Ecto neural progenitor cell (in vitro differentiated cells): ENCODE results near the gene PHACTR4.
"Not testable (repeated sequence)": the region's sequence is repeated elsewhere in the genome, so short reads cannot be mapped to it uniquely, and the experiment has no call there.

Source experiments
- DNase-seq: peaks from one replicate; pipeline ENCODE4 v3.0.0-alpha.2; 2018; ENCODE audit warnings: low spot score

PHACTR4 gene

GRCh38 chr1:28525002-28525642, 155.6 kb downstream of the PHACTR4 start:
- DNase-seq, result not testable (repeated sequence)

DNA sequence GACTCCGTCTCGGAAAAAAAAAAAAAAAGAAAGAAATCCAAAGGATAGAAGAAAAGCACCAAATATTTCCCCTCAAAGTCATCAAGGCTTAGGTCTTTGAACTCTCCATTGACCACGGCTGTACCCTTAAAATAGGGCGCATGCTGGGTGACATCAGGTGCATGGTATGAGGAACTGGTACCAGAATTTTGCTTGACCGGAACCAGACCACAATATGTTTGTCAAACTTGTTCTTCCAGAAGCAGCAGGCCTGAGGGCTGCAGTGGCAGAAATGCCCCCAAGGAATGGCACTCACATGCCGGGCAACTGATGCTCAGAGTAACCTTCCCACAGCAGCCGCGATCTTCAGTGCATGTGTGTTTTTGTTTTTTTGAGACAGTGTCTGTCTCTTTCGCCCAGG, 157.3 kb downstream of the PHACTR4 start:
- no peak for DNase-seq

DNA sequence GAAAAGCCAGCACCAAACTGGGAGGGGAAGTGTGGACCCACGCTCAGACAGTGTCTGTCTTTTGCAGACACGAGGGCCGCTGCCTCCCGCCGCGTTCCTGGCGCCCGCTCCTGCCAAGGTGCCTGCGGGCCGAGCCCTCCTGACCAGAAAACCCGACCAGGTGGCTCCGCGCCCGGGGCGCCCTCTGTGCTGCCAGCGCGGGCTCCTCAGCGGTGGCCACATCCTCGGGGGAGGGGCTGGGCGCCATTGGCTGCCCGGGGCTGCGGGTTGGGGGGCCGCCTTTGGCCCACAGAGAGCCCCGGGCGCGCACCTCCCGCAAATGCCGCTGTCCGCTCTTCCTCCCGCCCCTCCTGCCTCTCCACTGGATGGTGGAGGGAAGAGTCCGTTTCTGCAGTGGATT, 160.9 kb downstream of the PHACTR4 start:
- no peak for DNase-seq

- DNase-seq, result no peak
Measured at GRCh38 chr1:28534671-28535070, 165.1 kb downstream of the PHACTR4 start.

GRCh38 chr1:28535180-28535579, 165.6 kb downstream of the PHACTR4 start:
- DNase-seq, result no peak

GRCh38 chr1:28537457-28538199, 168.1 kb downstream of the PHACTR4 start:
- no peak for DNase-seq

DNA sequence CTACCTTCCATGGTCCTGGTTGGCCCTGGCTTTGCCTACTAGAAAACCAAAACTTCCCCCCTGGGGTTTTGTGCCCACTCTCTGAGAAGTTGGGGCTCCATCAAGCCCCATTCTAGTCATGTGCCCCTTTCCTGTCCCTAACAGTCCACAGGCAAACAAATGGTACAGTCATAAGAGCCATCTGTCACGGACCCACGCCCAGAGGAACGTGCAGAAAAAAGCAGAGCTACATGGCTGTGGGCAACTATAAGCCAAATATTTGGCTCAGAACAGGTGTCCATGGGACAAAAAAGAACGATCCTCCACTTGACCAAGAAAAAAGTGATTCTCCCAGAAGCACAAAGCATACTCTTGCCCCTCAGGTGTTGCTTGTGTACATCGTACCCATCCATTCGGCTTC, 168.7 kb downstream of the PHACTR4 start:
- DNase-seq, result no peak

- no peak for DNase-seq
Measured at GRCh38 chr1:28540651-28541050, 171.1 kb downstream of the PHACTR4 start.

DNA sequence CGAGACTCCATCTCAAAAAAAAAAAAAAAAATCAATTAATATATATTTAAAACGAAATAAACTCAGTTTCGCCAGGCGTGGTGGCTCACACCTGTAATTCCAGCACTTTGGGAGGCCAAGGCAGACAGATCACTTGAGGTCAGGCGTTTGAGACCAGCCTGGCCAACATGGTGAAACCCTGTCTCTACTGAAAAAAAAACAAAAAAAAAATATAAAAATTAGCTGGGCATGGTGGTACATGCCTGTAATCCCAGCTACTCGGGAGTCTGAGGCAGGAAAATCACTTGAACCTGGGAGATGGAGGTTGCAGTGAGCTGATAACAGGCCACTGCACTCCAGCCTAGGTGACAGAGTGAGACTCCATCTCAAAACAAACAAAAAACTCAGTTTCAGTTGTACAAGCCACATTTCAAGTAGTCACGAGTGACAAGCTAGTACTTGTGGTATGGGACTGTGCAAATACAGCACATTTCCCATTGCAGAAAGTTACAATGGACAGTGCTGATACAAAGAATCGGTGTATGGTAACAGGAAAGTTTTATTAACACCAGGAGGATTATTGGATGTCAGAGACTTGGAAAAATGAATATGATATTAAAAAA, 172.0 kb downstream of the PHACTR4 start:
- DNase-seq, result not testable (repeated sequence)

DNA sequence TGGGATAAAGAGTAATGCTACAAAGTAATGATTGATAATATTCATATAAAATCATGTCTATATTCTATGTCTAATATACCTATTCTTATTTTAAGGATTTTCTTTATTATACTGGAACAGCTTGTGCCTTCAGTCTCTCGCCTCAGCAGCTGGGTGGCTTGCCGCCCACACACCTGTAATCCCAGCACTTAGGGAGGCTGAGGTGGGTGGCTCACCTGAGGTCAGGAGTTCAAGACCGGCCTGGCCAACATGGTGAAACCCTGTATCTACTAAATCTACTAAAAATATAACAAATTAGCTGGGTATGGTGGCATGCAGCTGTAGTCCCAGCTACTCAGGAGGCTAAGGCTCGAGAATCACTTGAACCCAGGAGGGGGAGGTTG, 175.7 kb downstream of the PHACTR4 start:
- DNase-seq, result no peak

GRCh38 chr1:28548318-28548717, 178.8 kb downstream of the PHACTR4 start:
- DNase-seq, result no peak
